ENCODE data around the gene CCDC63. TPM values are rescaled to one million over a fixed set of nuclear protein-coding genes. Genes with fewer than 3 reads are reported as not detected.

Gene CCDC63
- total RNA-seq, 1 donor from 2014 or later = not detected

DNA sequence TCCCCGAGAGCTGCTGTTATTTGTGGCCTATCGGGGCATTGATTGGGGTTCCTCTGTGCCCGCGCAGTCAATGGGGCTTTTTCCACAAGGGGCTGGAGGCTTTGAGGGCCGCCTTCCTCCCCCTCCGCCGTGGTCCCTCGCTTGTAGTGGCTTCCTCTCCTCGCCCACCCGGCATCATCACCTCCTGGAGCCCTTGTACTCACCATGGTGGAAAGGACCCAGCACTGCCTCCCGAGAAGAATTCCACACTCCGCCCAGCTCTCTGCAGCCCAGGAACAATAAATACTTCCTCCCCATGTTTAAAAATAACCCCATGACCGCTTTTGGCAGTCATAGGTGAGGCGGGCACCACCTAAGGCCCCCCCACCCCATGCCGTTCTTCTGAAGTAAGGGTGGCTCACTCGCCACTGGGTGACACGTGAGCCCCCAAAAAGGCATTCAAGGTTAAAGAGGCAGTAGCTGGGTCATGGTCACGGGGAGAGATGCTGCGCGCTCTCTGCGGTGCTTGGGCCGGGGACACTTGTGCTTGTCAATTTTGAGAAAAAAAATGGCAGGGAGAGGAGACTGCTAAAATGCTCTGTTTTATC, 73.6 kb downstream of the CCDC63 start, which contains the start of gene MYL2:
Gene MYL2, minus strand, starts transcription at position 256 of the 587 bp plus-strand sequence. Its CDS starts 50 bp downstream, at position 206.
- no peak for DNase-seq (ENCODE audit: low spot score)

DNA sequence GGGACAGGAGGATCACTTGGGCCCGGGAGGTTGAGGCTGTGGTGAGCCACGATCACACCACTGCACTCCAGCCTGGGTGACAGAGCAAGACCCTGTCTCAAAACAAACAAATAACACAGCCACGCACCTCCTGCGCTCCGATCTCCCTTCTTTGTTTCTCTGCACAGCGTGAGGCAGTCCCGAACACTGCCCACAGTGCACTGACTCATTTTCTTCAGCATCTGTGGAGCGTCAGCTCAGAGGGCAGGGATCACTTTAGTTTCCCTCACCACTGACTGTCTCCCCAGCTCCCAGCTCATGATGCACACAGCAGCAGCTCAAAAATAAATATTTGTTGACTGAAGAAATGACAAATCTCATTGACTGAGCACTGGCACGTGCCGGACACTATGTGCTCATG, 74.5 kb downstream of the CCDC63 start:
- DNase-seq (ENCODE audit: low spot score) = no peak

DNA sequence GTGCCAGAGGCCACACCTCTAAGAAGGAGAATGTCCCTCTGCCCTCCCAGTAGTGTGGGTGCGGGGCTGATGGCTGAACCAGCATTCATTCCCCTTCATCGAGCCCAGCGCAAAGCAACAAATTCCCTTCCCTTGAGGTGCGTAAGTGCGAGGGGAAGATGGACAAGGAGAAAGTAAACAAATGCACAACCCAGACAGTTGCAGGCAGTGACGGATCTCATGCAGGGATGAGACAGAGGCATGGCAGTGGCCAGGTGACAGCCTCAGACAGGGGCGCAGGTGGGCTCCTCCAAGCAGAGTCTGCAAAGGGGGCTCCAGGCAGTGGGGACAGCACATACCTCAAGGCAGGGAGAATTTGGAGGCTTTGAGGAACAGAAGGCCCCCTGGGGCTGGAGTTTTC, 75.9 kb downstream of the CCDC63 start:
- DNase-seq (ENCODE audit: low spot score) = no peak

DNA sequence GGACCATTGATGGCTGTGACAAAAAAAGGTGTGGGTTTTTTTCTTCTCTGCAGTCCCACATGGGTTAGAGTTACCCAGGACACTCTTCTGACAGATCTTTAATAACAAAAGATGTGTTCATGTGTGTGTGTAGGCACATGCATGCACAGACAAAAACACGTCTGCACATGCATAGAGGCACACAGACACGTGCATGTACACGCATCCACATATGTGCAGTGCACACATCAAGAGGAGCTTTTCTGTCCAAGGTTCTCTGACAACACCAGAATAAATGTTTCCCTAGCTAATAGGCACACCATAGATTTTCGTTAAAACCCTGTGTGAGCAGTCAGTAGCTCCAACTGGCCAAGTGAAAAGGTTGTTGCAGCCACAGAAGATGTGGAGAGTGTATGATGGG, 76.4 kb downstream of the CCDC63 start:
- no peak for DNase-seq (ENCODE audit: low spot score)

DNA sequence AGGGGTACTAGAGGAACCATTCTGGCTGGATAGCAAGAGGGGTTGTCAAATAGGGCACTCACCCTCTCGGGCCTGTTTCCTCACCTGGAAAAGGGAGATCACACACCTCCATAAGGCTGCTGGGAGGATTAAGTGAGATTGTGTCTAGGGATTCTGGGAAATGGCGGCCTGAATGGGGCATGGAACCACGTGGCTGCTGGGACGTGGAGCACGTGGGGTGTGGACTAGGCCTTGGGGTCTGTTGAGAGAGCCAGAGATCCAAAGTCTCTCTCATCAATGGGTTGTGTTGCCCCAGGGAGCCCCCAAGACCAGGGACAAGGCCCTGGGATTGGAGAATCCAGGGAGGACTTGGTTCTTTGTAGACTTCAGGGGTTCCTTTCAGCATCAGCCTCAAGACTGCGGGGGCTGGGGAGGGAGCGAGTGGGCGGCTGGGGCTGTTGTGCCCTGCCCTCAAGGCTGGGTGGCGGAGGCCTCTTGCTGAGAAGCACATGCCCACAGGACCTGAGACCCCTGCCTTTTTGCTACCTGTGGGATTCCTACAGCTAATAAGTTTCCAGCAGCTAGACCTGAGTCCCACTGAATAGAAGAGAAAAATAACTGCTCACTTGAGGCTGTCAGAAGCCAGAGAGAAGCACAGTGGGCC, 77.0 kb downstream of the CCDC63 start:
- no peak for DNase-seq (ENCODE audit: low spot score)

DNA sequence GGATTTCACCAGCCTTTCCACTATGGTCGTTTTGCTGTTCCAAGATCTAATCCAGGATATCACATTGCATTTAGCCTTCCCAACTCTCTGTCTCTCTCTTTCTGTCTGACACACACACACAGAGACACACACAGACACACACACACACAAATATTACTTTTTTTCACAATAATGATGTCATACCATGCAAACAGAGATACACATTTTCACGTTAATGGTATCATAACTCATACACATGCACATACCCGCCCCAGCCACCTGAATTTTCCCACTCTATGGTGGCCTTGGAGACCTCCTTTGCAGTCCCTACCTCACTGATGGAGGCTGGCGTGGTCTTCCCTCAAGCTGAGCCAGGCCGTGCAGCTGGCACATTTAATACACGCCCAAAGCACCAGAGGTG, 80.8 kb downstream of the CCDC63 start:
- DNase-seq (ENCODE audit: low spot score) = peak; percentile 6

DNA sequence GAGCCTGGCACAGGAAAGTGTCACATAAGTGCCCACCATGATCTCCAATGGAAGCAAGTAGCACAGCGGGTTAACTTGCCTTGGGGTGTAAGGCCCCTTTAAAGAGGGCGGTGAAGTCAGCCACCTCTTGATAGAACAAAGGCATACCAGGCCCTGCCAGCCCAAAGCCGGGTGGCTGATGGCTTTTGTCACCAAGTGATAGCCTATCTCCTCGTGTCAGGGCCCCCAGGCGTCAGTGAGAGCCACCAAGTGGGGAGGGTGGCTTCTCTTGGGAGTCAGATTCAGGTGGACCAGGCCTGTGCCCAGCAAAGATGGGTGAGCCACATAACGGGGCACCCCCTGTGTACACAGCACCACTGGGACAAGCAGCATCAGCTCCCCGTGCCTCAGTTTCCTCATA, 81.9 kb downstream of the CCDC63 start:
- DNase-seq (ENCODE audit: low spot score) = peak; percentile 74

DNA sequence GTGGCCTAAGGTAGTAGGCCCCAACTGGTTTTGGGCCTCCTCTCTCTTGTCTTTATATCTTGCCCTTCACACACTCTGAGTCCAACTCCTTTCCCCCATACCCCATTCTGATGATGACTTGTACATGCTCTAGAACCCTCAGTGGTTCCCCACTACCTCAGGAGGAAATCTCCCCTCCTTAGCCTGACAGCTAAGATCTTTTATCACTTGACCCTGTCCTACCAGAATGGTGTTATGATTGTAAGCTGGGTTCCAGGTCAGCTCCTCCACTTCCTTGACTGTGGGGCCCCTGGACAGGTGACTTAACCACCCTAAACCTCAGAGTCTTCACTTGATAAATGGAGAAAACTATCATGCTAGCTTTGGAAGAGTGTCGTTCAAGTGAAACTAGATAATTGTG, 83.0 kb downstream of the CCDC63 start:
- DNase-seq (ENCODE audit: low spot score) = no peak

DNA sequence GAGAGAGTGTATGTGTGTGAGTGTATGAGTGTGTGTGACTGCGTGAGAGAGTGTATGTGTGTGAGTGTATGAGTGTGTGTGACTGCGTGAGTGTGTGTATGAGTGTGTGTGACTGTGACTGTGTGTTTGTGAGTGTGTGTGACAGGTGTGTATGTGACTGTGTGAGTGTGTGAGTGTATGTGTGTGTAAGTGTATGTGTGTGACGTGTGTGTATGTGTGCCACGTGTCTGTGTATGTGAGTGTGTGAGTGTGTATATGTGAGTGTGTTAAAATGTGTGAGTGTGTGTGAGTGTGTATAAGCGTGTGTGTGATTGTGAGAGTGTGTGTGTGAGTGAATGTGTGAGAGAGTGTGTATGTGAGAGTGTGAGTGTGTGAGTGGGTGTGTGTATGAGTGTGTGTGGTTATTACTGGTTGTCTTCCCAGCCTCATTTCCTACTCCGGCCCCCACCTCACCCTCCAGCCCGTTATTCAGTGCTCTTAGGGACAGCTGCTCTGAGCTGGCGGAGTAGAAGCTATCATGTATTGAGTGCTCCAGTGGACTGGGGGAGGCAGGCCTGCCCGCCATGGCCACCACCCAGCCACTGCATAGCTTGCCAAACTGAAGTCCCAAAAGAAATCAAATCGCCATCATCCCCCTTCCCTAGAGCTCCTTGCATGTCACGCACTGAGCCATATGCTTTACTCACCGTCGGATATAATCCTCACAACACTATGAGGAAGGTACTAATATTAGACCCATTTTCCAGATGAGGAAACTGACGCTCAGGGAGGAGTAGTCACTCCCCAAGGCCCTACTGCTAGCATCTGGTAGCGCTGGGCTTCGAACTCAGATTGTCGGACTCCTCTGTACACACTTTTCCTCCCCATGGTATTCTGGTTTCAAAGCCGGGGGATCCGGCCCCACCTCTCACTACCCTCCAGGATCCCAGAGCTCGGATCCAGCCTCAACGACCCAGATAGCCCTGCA, 83.8 kb downstream of the CCDC63 start:
- peak; percentile 82 for DNase-seq (ENCODE audit: low spot score)

DNA sequence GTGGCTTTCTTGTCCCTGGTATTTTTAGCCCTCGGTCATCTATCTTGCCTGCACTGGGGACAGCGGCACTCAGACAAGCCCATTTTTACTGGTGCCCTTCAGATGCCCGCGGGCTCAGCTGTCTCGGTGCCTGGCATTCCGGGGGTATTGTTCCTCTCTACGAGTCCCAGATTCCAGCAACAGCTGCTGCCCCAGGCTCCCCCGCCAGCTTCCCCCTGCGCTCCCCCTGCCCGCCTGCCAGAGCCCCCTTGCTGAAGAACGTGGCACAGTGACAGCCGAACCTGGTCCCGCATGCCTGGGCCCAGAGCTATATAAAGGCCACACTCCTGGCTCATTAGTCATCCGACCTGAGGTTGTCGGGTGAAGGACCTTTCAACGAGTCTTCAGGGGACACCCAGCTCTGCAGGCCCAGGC, 84.5 kb downstream of the CCDC63 start:
- DNase-seq (ENCODE audit: low spot score) = peak; percentile 81

DNA sequence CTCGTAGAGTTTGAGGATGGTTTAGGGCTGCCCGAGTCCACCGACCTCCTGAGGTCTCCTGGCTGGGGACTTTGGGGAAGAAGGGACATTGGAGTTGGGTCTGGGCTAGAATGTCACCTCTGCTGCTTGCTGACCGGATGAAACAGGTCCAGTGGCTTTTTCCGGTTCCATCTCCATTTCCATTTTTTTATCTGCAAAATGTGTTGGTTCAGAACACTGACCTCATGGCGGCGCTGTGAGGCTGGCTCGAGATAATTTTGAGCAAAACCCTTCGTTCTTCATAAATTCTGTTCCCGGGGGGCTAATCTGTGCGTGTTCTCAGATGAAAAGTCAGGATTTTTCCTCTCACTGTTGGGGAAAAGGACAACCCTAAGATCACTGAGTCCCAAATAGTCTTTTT, 85.3 kb downstream of the CCDC63 start:
- peak; percentile 33 for DNase-seq (ENCODE audit: low spot score)

DNA sequence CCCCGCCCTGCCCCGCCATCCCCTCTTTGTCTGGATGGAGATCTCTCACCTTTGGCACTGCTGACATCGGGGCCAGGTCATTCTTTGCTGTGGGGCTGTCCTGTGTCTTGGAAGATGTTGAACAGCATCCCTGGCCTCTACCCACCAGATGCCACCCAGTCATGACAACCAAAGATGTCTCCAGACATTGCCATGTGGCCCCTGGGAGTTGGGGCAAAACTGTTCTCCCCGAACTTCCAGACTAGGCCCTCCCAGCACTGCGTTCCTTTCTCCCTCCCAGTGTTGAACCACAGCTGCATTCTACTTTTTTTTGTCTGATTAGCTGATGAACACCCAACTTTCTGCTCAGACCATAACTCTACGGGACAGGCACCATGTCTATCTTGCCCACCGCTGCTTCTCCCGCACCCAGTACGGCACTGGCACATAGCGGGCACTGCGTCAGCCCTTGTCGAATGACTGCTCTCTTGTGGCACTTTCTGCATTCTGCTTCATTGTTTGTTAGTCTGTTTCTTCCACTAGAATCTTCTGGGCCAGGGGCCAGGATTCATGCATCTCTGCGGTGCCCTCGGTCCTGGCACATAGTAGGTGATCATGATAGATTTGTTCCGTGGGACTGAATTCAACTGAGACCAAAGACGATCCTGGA, 86.7 kb downstream of the CCDC63 start:
- peak; percentile 69 for DNase-seq (ENCODE audit: low spot score)

DNA sequence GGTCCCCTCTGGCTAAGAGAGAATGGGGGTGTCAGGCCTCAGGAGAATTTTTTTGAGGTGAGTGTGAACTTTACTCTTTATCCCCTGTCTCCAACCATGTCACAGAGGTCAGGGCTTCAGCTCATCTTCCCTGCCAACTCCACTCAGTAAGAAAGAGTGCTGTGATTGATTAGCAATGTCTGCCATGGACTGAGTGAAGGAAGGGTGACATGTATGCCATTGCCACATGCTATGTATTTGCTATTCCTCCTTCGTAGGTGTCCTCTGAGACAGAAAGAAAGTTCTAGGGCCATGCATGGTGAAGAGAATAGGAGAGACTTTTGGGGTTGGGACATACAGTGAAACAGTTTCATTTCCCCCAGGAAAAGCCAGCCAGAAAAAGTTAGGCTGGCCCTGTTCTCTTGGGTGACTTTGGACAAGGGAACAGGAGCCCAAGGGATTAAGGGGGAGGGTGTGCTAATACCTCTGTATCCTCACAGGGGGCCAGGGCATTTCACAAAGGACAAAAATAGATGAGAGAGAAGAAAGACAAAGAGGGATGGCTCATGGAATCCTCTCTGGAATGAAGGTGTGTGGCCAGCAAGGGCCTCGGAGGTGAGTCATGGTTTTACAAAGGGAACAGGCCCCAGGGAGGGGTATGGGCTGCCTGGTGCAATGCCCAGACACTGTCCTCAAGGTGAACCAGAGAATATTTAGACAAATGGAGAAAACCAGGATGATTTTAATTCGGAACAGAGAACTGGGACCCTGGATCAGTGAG, 87.5 kb downstream of the CCDC63 start:
- DNase-seq (ENCODE audit: low spot score) = no peak

DNA sequence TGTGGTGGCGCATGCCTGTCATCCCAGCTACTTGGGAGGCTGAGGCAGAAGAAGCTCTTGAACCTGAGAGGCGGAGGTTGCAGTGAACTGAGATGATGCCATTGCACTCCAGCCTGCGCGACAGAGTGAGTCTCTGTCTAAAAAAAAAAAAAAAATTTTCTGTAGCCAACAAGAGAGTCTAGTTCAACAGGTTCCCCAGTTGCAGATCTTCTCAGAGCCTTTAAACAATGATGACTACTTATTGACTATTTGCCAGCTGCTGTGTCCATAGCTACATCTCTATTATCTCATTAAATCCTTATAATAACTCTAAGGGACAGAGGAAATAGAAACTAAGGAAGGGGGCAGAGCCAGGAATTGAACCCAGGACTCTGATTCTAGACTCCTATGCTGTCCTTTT, 88.8 kb downstream of the CCDC63 start:
- no peak for DNase-seq (ENCODE audit: low spot score)

DNA sequence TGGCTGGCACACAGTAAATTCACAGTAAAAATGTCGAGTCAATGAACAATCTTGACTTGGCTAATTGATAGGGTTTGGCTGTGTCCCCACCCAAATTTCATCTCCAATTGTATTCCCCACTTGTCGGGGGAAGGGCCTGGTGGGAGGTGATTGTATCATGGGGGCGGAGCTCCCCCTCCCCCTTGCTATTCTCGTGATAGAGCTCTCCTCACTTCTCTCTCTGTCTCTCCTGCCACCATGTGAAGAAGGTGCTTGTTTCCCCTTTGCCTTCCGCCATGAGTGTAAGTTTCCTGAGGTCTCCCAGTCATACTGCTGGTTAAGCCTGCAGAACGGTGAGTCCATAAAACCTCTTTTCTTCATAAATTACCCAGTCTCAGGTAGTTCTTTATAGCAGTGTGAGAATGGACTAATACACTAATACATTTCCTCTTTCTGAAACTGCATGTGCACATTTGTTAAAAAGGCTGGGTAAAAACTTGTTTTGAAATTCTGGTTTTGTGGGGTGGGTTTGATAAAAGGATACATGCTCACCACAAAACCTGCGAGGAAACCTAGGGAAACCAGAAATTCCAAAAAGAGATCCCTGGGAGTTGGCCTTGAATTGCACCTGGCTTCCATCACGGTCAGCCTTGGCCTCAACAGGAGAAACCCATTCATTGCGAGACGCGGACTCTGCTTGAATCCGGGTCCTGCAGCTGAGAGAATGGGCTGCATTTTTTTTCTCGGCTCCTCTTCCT, 89.7 kb downstream of the CCDC63 start:
- no peak for DNase-seq (ENCODE audit: low spot score)

DNA sequence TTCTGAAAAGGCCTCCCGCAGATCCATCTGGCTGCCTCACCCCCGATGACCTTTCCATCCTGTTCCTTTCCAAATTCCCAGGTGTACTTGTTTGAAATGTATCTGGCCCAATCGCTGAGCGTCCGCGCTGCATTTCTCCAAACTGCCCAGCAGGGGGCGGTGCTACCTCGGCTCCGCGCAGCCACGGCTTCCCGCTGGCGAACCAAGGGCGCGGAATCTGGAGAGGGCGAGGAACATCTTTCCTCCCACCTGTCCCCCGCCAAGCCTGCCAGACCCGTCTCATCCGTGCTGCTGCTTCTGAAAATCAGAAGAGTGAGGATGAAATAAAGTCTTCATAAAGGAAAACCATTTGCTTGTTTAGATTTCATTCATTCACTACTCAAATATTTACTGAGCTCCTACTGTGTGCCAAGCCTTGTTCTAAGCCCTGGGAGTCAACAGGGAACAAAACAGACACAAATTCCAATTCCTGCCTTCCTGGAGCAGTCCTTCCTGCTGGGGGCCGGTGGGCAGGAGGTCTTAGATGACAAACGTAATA, 90.4 kb downstream of the CCDC63 start:
- no peak for DNase-seq (ENCODE audit: low spot score)

DNA sequence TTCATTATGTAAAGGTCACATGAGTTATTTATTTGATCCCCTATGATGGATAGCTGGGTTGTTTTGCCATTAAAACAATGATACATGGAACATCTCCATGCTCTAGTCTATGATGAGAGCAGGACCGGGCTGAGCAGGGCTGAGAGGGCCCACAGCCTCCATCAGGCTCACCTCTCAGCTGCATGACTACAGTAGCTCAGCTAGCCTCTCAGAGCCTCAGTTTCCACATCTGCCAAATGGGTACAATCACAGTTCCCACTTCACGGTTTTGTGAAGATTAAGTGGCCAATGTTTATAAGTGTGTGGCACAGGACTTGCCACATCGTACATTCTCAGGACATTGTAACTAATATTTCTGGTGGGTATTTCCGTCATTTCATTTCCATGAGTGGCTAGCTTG, 93.5 kb downstream of the CCDC63 start:
- DNase-seq (ENCODE audit: low spot score) = no peak

DNA sequence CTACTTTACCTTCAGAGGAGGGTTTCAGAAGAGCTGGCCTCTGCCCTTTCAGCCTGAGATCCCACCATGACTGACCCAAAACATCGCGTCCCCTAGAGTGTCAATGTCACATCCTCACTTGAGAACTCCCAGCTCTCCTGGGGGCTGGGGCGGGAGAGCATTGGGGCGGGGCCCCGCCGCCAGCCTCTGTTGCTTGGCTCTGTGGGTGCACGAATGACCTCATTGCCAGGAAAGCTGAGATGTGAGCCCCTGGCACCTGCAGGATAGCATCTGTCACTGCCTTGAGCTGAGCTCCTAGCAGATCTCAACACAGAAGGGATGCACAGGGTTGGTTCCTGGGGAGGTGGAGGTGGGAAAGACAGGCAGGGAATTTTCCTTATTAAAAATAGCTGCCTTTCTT, 94.1 kb downstream of the CCDC63 start:
- DNase-seq (ENCODE audit: low spot score) = no peak

DNA sequence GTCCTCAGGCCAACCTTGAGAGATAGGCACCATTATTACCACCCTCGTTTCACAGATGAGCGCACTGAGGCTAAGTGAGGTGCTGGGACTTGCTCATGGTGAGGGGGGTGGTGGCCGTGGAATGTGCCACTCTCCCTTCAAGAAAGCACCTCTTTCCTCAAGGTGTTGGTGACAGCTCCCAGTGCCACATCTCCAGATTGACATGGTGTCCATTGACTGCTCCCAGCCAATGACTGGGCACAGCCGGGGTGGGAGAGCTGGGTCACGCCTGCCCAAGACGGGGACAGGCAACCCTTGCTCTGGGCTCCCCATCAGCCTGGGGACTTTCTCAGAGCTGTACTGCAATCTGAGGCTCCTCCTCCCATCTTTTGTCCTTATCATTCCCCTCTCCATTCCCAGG, 94.6 kb downstream of the CCDC63 start:
- no peak for DNase-seq (ENCODE audit: low spot score)

DNA sequence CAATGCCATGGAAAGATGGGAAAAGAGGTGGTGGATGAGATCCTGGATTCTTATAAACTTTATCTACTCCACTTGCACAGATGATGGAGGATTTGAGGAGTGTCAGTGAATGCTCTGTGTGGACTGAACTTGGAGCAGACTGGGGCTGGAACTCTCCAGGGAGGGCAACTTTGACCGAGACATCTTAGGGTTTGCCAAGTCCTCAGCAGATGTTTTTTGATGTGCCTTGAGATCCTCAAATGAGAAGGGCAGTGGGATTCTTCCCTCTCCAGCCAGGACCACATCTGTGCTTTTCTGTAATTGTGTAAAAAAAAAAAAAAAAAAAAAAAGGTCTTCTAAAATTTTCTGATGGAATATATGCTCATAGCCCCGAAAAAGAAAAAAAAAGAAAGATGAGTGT, 96.6 kb downstream of the CCDC63 start:
- no peak for DNase-seq (ENCODE audit: low spot score)

Data from mesenteric fat pad (tissue), 1 donor.